ENCODE results near the gene XG.

DNA sequence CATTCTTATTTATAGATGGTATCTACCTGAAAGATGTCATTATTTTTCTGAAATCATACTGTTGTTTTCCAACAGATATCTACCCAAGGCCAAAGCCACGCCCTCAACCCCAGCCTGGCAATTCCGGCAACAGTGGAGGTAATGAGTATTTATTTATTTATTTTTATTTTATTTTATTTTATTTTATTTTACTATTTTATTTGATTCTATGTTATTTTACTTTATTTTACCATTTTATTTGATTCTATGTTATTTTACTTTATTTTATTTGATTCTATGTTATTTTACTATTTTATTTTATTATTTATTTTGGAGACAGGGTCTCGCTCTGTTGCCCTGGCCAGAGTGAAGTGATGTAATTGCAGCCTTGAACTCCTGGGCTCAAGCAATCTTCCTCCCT is 37.7 kb downstream of the XG start:
- TF ChIP-seq, protein P1, sequence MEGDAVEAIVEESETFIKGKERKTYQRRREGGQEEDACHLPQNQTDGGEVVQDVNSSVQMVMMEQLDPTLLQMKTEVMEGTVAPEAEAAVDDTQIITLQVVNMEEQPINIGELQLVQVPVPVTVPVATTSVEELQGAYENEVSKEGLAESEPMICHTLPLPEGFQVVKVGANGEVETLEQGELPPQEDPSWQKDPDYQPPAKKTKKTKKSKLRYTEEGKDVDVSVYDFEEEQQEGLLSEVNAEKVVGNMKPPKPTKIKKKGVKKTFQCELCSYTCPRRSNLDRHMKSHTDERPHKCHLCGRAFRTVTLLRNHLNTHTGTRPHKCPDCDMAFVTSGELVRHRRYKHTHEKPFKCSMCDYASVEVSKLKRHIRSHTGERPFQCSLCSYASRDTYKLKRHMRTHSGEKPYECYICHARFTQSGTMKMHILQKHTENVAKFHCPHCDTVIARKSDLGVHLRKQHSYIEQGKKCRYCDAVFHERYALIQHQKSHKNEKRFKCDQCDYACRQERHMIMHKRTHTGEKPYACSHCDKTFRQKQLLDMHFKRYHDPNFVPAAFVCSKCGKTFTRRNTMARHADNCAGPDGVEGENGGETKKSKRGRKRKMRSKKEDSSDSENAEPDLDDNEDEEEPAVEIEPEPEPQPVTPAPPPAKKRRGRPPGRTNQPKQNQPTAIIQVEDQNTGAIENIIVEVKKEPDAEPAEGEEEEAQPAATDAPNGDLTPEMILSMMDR (IDR thresholded peaks at IDR 0.05; ENCODE audit: borderline replicate concordance, extremely low read depth, low read length, poor library complexity, severe bottlenecking), result no peak
- TF ChIP-seq EZH2 (IDR thresholded peaks at IDR 0.05; ENCODE audit: borderline replicate concordance, low read depth, low read length, severe bottlenecking), result no peak
